Loucy (cell line): Measurements from ENCODE around the gene SUPT6H.

Source experiments
- CTCF ChIP-seq: fragments of 200-600 bp; sonication (generic); conservative IDR thresholded peaks from 2 replicates; pipeline ENCODE4 v1.5.1; 2014; ENCODE audit warnings: mild to moderate bottlenecking, antibody characterized with exemption, low read length
- EZH2phosphoT487 ChIP-seq: fragments of 200-600 bp; IDR thresholded peaks from 2 replicates; pipeline ENCODE4 v1.6.1; 2018; ENCODE audit warnings: antibody characterized with exemption, mild to moderate bottlenecking, moderate library complexity, borderline replicate concordance

GRCh38 chr17:28675980-28676379, 14.0 kb downstream of the SUPT6H start:
- peak; percentile 50 for TF ChIP-seq CTCF
- TF ChIP-seq EZH2phosphoT487, result no peak
